HepG2 (cell line): ENCODE results near the gene TULP4. TPM values are rescaled to one million over a fixed set of nuclear protein-coding genes. Genes with fewer than 3 reads are reported as not detected.

Experiments used
- ATAC-seq: fragments of 200-7000 bp; cut with Tn5 transposase; 3 replicates; pipeline ENCODE4 v1.9.1; 2020; ENCODE audit warnings: mild to moderate bottlenecking, moderate library complexity
- BruUV-seq: library from RNA; stranded (reverse); fragments of 400-500 nt; replicated peaks from 2 replicates; lab custom pipeline; 2021; lab: Mats Ljungman, UMichigan
- CTCF ChIA-PET: fragments of 300-600 bp; formaldehyde crosslinking; extraction: SDS; loops from one replicate; lab custom pipeline; 2021; ENCODE audit warnings: low total read pairs, inconsistent platforms, low intra/inter-chr PET ratio; lab: Yijun Ruan, JAX
- POLR2A ChIA-PET: fragments of 350-600 bp; sonication (Branson Sonifier 250); formaldehyde crosslinking; loops from one replicate; lab custom pipeline; 2020; ENCODE audit warnings: antibody characterized with exemption, inconsistent platforms; lab: Yijun Ruan, JAX
- DNase-seq: peaks from one replicate; pipeline ENCODE4 v3.0.0-alpha.2; 2015; ENCODE audit warnings: low spot score
- FAIRE-seq: peaks from 3 replicates; lab custom pipeline; 2011; peaks lifted over from hg19 to GRCh38; lab: Jason Lieb, UNC
- H2AFZ ChIP-seq: one replicate; pipeline ENCODE4 v1.6.1; 2011; ENCODE audit warnings: low read length, inconsistent platforms
- H3K27ac ChIP-seq: fragments of 300-600 bp; 3 replicates; pipeline ENCODE4 v1.8.0; 2011; ENCODE audit warnings: mixed run types, mild to moderate bottlenecking, mixed read lengths, low read length, inconsistent platforms; ENCODE audit not compliant: insufficient read depth; ENCODE audit errors: extremely low read length
- H3K27me3 ChIP-seq, 2 experiments: fragments of 200-600 bp in 1 of 2; 2 replicates in 1 of 2; 3 replicates in 1 of 2; pipeline versions ENCODE4 v1.6.0 to v1.8.0; 2011; ENCODE audit warnings: low read length in 2 of 2, mild to moderate bottlenecking in 2 of 2, moderate library complexity in 2 of 2, inconsistent platforms in 1 of 2; ENCODE audit not compliant: insufficient read depth in 2 of 2, control insufficient read depth in 1 of 2
- H3K36me3 ChIP-seq, 2 experiments: fragments of 200-600 bp in 1 of 2; replicated peaks in 1 of 2; 2 replicates in 1 of 2; 3 replicates in 1 of 2; pipeline versions ENCODE4 v1.5.1 to v1.8.0; 2011; ENCODE audit warnings: low read length in 2 of 2, inconsistent platforms in 1 of 2; ENCODE audit not compliant: insufficient read depth in 2 of 2, control insufficient read depth in 1 of 2
- H3K4me1 ChIP-seq: 2 replicates; pipeline ENCODE4 v1.5.1; 2012; ENCODE audit warnings: low read length, inconsistent platforms; ENCODE audit not compliant: insufficient read depth
- H3K4me2 ChIP-seq: 2 replicates; pipeline ENCODE4 v1.6.0; 2011; ENCODE audit warnings: low read depth, low read length, inconsistent platforms
- H3K4me3 ChIP-seq, 3 experiments: fragments of 200-600 bp in 1 of 3; sonication (generic), shearing (Covaris generic) in 1 of 3; replicated peaks in 1 of 3; 2 replicates each; pipeline ENCODE4 v1.5.1; 2011 to 2016; ENCODE audit warnings: low read length in 3 of 3, inconsistent platforms in 2 of 3, low read depth in 2 of 3, mild to moderate bottlenecking in 2 of 3, control low read depth in 1 of 3, mixed read lengths in 1 of 3; ENCODE audit not compliant: insufficient read depth in 1 of 3
- H3K79me2 ChIP-seq: one replicate; pipeline ENCODE4 v1.6.1; 2011; ENCODE audit warnings: low read length, inconsistent platforms; ENCODE audit not compliant: insufficient read depth
- H3K9ac ChIP-seq: 2 replicates; pipeline ENCODE4 v1.6.0; 2011; ENCODE audit warnings: mild to moderate bottlenecking, low read depth, low read length, inconsistent platforms; ENCODE audit not compliant: insufficient read depth
- H3K9me3 ChIP-seq: 2 replicates; pipeline ENCODE4 v1.5.1; 2012; ENCODE audit warnings: mild to moderate bottlenecking, low read length
- H4K20me1 ChIP-seq: 2 replicates; pipeline ENCODE4 v1.6.0; 2011; ENCODE audit warnings: inconsistent platforms, mild to moderate bottlenecking, low read length, moderate library complexity; ENCODE audit not compliant: insufficient read depth
- CREBL2 ChIP-seq: sonication (generic); formaldehyde crosslinking; IDR thresholded peaks from 2 replicates; pipeline ENCODE4 v1.8.1; 2023; ENCODE audit warnings: missing genetic modification reagents, mild to moderate bottlenecking, borderline replicate concordance
- HHEX ChIP-seq: IDR thresholded peaks from 2 replicates; pipeline ENCODE4 v1.6.1; 2016; ENCODE audit warnings: control low read depth
- MAF1 ChIP-seq: sonication (generic); formaldehyde crosslinking; IDR thresholded peaks from 2 replicates; pipeline ENCODE4 v1.5.0; 2020; ENCODE audit warnings: missing genetic modification reagents, borderline replicate concordance
- MEIS2 ChIP-seq: sonication (generic); formaldehyde crosslinking; IDR thresholded peaks from 2 replicates; pipeline ENCODE4 v1.9.0; 2021; ENCODE audit warnings: mild to moderate bottlenecking, missing genetic modification reagents
- POLR2G ChIP-seq: fragments of 200-400 bp; formaldehyde crosslinking; IDR thresholded peaks from 2 replicates; pipeline ENCODE4 v1.6.1; 2018; ENCODE audit warnings: mild to moderate bottlenecking, low read depth, low read length, moderate library complexity
- WGBS: methylation state at CpG from one replicate; pipeline ENCODE4 v1.1.6; 2017; ENCODE audit warnings: low lambda C conversion rate; 5-methylcytosine and 5-hydroxymethylcytosine counted together
- in situ Hi-C: cut with HindIII; loops from 2 replicates; pipeline ENCODE4 v1.10.0; 2017; ENCODE audit warnings: low pct_unique_long_range_greater_than_20kb; ENCODE audit not compliant: extremely low pct_ligation_motif_present
- intact Hi-C: fragments of 100-400 bp; cut with micrococcal nuclease; formaldehyde crosslinking; loops from one replicate; pipeline ENCODE4 v1.10.0; 2022; ENCODE audit not compliant: unreplicated experiment
- polyA plus RNA-seq, 8 experiments: library from polyadenylated mRNA; depleted of rRNA in 3 of 8; stranded (reverse) in 7 of 8; unstranded in 1 of 8; fragments of >200 nt; fragmentation: Illumina TruSeq in 4 of 8; extraction: Trizol in 4 of 8; gene quantifications; 2 replicates each; pipeline versions ENCODE4 v1.2.1 to v1.2.3, GENCODE V29; 2011 to 2016; ENCODE audit warnings: low read depth in 4 of 8, missing spikeins in 1 of 8, mixed read lengths in 1 of 8; ENCODE audit not compliant: insufficient read depth in 1 of 8
- total RNA-seq, 5 experiments: library from RNA; depleted of rRNA; stranded (reverse); fragments of >200 nt; fragmentation: Illumina TruSeq; extraction: Trizol; gene quantifications; 2 replicates each; pipeline ENCODE4 v1.2.3, GENCODE V29; 2016; ENCODE audit warnings: low read depth in 1 of 5
- TF ChIP-seq, protein P1 (sequence below): IDR thresholded peaks from 2 replicates; pipeline ENCODE4 v1.6.1; 2016; ENCODE audit warnings: missing biosample characterization, missing genetic modification reagents, low read depth
- TF ChIP-seq, protein P2 (sequence below): sonication (generic); formaldehyde crosslinking; IDR thresholded peaks from 2 replicates; pipeline ENCODE4 v1.5.0; 2020; ENCODE audit warnings: mild to moderate bottlenecking, missing genetic modification reagents, borderline replicate concordance

Gene TULP4
- total and polyA plus RNA-seq, 2 of the 13 experiments (the other 11 are each of a cell fraction or from before 2014, with no cell fraction given) = 21.1 to 122 TPM

GRCh38 chr6:158539413-158539812 is 227.1 kb downstream of the TULP4 start:
- H3K27me3 ChIP-seq = no peaks in the 10 kb centered on the region
- CTCF ChIA-PET = no interaction called here
- H2AFZ ChIP-seq = no peak overlapping the region
- no peaks in the 10 kb centered on the region for H3K79me2 ChIP-seq
- no peak for DNase-seq
- no peak overlapping the region for H3K9ac ChIP-seq
- in situ Hi-C loops (no loop called here), intact Hi-C loops (loop anchor here (5.0 kb wide), 1 partner anchor 33 kb away; no protein-coding TSS in a partner anchor)
- no peaks in the 10 kb centered on the region for H4K20me1 ChIP-seq
- POLR2A ChIA-PET = interaction anchor here (1.2 to 1.3 kb wide), 2 partner anchors 19 to 20 kb away, joined by 3 to 6 read pairs; no protein-coding TSS in a partner anchor
- no peak for FAIRE-seq
- no peak overlapping the region for H3K27ac ChIP-seq
- TF ChIP-seq POLR2G = no peak
- no peak for TF ChIP-seq HHEX (CRISPR knock-in tag)
- TF ChIP-seq, protein P1, sequence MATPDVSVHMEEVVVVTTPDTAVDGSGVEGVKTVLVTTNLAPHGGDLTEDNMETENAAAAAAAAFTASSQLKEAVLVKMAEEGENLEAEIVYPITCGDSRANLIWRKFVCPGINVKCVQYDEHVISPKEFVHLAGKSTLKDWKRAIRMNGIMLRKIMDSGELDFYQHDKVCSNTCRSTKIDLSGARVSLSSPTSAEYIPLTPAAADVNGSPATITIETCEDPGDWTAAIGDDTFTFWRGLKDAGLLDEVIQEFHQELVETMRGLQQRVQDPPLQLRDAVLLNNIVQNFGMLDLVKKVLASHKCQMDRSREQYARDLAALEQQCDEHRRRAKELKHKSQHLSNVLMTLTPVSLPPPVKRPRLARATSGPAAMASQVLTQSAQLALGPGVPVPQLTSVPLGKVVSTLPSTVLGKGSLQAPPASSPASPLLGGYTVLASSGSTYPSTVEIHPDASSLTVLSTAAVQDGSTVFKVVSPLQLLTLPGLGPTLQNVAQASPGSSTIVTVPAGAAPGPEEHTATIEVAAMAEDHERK (CRISPR knock-in tag) = no peak
- TF ChIP-seq CREBL2 (CRISPR knock-in tag) = no peak
- TF ChIP-seq MEIS2 (CRISPR knock-in tag) = no peak
- no peak for TF ChIP-seq MAF1 (CRISPR knock-in tag)
- TF ChIP-seq, protein P2, sequence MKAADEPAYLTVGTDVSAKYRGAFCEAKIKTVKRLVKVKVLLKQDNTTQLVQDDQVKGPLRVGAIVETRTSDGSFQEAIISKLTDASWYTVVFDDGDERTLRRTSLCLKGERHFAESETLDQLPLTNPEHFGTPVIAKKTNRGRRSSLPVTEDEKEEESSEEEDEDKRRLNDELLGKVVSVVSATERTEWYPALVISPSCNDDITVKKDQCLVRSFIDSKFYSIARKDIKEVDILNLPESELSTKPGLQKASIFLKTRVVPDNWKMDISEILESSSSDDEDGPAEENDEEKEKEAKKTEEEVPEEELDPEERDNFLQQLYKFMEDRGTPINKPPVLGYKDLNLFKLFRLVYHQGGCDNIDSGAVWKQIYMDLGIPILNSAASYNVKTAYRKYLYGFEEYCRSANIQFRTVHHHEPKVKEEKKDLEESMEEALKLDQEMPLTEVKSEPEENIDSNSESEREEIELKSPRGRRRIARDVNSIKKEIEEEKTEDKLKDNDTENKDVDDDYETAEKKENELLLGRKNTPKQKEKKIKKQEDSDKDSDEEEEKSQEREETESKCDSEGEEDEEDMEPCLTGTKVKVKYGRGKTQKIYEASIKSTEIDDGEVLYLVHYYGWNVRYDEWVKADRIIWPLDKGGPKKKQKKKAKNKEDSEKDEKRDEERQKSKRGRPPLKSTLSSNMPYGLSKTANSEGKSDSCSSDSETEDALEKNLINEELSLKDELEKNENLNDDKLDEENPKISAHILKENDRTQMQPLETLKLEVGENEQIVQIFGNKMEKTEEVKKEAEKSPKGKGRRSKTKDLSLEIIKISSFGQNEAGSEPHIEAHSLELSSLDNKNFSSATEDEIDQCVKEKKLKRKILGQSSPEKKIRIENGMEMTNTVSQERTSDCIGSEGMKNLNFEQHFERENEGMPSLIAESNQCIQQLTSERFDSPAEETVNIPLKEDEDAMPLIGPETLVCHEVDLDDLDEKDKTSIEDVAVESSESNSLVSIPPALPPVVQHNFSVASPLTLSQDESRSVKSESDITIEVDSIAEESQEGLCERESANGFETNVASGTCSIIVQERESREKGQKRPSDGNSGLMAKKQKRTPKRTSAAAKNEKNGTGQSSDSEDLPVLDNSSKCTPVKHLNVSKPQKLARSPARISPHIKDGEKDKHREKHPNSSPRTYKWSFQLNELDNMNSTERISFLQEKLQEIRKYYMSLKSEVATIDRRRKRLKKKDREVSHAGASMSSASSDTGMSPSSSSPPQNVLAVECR (CRISPR knock-in tag) = no peak
- 90% methylated on average over 7 of the region's 7 CpGs for WGBS
- H3K4me3 ChIP-seq = no peak overlapping the region
- peaks cover 0 to 1% of the 10 kb centered on the region in 2 experiments; a peak in 1 of 5 replicates for H3K36me3 ChIP-seq
- no peak for ATAC-seq
- H3K9me3 ChIP-seq = no peaks in the 10 kb centered on the region
- no TSS peak for BruUV-seq
- peaks cover 62% of the 10 kb centered on the region for H3K4me1 ChIP-seq
- H3K4me2 ChIP-seq = no peak overlapping the region
